Measurements from ENCODE around the gene USPL1.

Gene USPL1

DNA sequence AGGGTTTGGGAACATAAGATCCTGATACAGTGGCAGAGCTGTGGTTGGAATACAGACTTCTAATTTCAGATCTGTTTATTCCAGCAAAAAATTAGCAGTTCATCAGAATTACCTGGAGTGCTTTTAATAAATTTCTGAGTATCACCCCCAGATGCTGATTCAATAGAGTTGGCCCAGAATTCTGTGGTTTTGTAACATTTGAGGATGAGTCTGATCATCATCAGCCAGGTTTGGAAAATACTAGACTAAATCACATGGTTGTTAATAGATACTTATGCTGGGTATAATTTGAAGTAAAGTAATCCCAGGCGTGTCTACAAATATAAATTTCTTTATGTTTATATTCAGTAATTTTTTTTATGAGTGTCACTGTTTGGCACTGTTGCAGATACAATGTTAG is 4.8 kb downstream of the USPL1 start:
- no peak for DNase-seq (ENCODE audit: low read depth in 1 of 2, low spot score in 1 of 2)
- Histone ChIP-seq H3K27ac (replicated peaks) (no peak overlapping the region), H3K4me3 (replicated peaks; ENCODE audit: insufficient read depth, low read length) (no peak overlapping the region), H3K27me3 (ENCODE audit: insufficient read depth, poor library complexity, severe bottlenecking) (no peaks in the 10 kb centered on the region)
- TF ChIP-seq POLR2AphosphoS5 (IDR thresholded peaks at IDR 0.05; ENCODE audit: low read depth) (no peak), GABPA (IDR thresholded peaks at IDR 0.05; ENCODE audit: low read depth) (no peak), SPI1 (IDR thresholded peaks at IDR 0.05; ENCODE audit: borderline replicate concordance, low read depth) (no peak), REST (IDR thresholded peaks at IDR 0.05; ENCODE audit: insufficient replicate concordance, low read depth) (no peak)
- TF ChIP-seq, protein P1, sequence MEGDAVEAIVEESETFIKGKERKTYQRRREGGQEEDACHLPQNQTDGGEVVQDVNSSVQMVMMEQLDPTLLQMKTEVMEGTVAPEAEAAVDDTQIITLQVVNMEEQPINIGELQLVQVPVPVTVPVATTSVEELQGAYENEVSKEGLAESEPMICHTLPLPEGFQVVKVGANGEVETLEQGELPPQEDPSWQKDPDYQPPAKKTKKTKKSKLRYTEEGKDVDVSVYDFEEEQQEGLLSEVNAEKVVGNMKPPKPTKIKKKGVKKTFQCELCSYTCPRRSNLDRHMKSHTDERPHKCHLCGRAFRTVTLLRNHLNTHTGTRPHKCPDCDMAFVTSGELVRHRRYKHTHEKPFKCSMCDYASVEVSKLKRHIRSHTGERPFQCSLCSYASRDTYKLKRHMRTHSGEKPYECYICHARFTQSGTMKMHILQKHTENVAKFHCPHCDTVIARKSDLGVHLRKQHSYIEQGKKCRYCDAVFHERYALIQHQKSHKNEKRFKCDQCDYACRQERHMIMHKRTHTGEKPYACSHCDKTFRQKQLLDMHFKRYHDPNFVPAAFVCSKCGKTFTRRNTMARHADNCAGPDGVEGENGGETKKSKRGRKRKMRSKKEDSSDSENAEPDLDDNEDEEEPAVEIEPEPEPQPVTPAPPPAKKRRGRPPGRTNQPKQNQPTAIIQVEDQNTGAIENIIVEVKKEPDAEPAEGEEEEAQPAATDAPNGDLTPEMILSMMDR (IDR thresholded peaks at IDR 0.05; ENCODE audit: insufficient read depth, low read length) = no peak

- no peak for DNase-seq (ENCODE audit: low read depth in 1 of 2, low spot score in 1 of 2)
- Histone ChIP-seq H3K27me3 (ENCODE audit: insufficient read depth, poor library complexity, severe bottlenecking) (no peaks in the 10 kb centered on the region), H3K27ac (replicated peaks) (no peak overlapping the region), H3K4me3 (replicated peaks; ENCODE audit: insufficient read depth, low read length) (no peak overlapping the region)
- TF ChIP-seq REST (IDR thresholded peaks at IDR 0.05; ENCODE audit: insufficient replicate concordance, low read depth) (no peak), POLR2AphosphoS5 (IDR thresholded peaks at IDR 0.05; ENCODE audit: low read depth) (no peak), GABPA (IDR thresholded peaks at IDR 0.05; ENCODE audit: low read depth) (no peak), SPI1 (IDR thresholded peaks at IDR 0.05; ENCODE audit: borderline replicate concordance, low read depth) (no peak)
- TF ChIP-seq, protein P1 (IDR thresholded peaks at IDR 0.05; ENCODE audit: insufficient read depth, low read length) = no peak
These were observed 5.7 kb downstream of the USPL1 start for GRCh38 chr13:30623392-30623791.

- TF ChIP-seq REST (IDR thresholded peaks at IDR 0.05; ENCODE audit: insufficient replicate concordance, low read depth) (no peak), POLR2AphosphoS5 (IDR thresholded peaks at IDR 0.05; ENCODE audit: low read depth) (no peak), GABPA (IDR thresholded peaks at IDR 0.05; ENCODE audit: low read depth) (no peak), SPI1 (IDR thresholded peaks at IDR 0.05; ENCODE audit: borderline replicate concordance, low read depth) (no peak)
- TF ChIP-seq, protein P1 (IDR thresholded peaks at IDR 0.05; ENCODE audit: insufficient read depth, low read length) = no peak
- DNase-seq (ENCODE audit: low read depth in 1 of 2, low spot score in 1 of 2) = no peak
- Histone ChIP-seq H3K27me3 (ENCODE audit: insufficient read depth, poor library complexity, severe bottlenecking) (no peaks in the 10 kb centered on the region), H3K27ac (replicated peaks) (no peak overlapping the region), H3K4me3 (replicated peaks; ENCODE audit: insufficient read depth, low read length) (no peak overlapping the region)
These were observed 6.9 kb downstream of the USPL1 start for GRCh38 chr13:30624630-30625029.

Measured in HL-60 (cell line).